Activated T-helper 2 cell treated with anti-CD3 and anti-CD28 coated beads, Interferon-gamma antibody, Interleukin-2, Interleukin-4, amounts not matched to agents 10 μg/mL and 5 μg/mL and 100 μg/mL, durations not matched to agents 14 hours and 24 hours and 36 hours (primary cell): ENCODE results near the gene GRID1. TPM values are rescaled to one million over a fixed set of nuclear protein-coding genes. Genes with fewer than 3 reads are reported as not detected.

Experiments
- DNase-seq: peaks from one replicate; pipeline ENCODE4 v3.0.0; 2021; ENCODE audit warnings: low spot score
- H3K27ac Mint-ChIP-seq: one replicate; pipeline ENCODE4 v1.8.0; 2021; ENCODE audit warnings: mixed read lengths
- H3K27me3 Mint-ChIP-seq: one replicate; pipeline ENCODE4 v1.8.0; 2021; ENCODE audit warnings: low read depth, mixed read lengths
- H3K36me3 Mint-ChIP-seq: one replicate; pipeline ENCODE4 v1.8.0; 2021; ENCODE audit warnings: low read depth, mixed read lengths
- H3K4me1 Mint-ChIP-seq: one replicate; pipeline ENCODE4 v1.8.0; 2021; ENCODE audit warnings: low read depth, mixed read lengths
- H3K4me3 Mint-ChIP-seq: one replicate; pipeline ENCODE4 v1.8.0; 2021; ENCODE audit warnings: low read depth, mild to moderate bottlenecking, moderate library complexity, mixed read lengths
- H3K9me3 Mint-ChIP-seq: one replicate; pipeline ENCODE4 v1.8.0; 2021; ENCODE audit warnings: mixed read lengths
- intact Hi-C: fragments of 100-400 bp; cut with micrococcal nuclease; formaldehyde crosslinking; loops from one replicate; pipeline ENCODE4 v1.15.1; 2023
- total RNA-seq: library from RNA; stranded (reverse); gene quantifications from 2 replicates; pipeline ENCODE4 v1.2.3, GENCODE V29; 2022

The GRID1 gene
- total RNA-seq, 1 donor from 2014 or later = not detected

- H3K4me1 Mint-ChIP-seq = no peaks in the 10 kb centered on the region
- no peak overlapping the region for H3K4me3 Mint-ChIP-seq
- H3K27ac Mint-ChIP-seq = no peak overlapping the region
- H3K27me3 Mint-ChIP-seq = no peaks in the 10 kb centered on the region
- H3K9me3 Mint-ChIP-seq = no peaks in the 10 kb centered on the region
- no peak for DNase-seq
- intact Hi-C loops = no loop called here
- no peaks in the 10 kb centered on the region for H3K36me3 Mint-ChIP-seq
These were observed 715.7 kb downstream of the GRID1 start for GRCh38 chr10:85650791-85651496.

- Mint-ChIP-seq H3K27me3 (no peaks in the 10 kb centered on the region), H3K27ac (no peak overlapping the region), H3K4me3 (no peak overlapping the region), H3K9me3 (no peaks in the 10 kb centered on the region), H3K4me1 (no peaks in the 10 kb centered on the region), H3K36me3 (no peaks in the 10 kb centered on the region)
- DNase-seq = no peak
- intact Hi-C loops = no loop called here
These were observed 717.1 kb downstream of the GRID1 start for GRCh38 chr10:85649461-85649860.

GRCh38 chr10:85648279-85648754 lies 718.3 kb downstream of the GRID1 start:
- H3K36me3 Mint-ChIP-seq = no peaks in the 10 kb centered on the region
- no peak for DNase-seq
- no peaks in the 10 kb centered on the region for H3K4me1 Mint-ChIP-seq
- H3K9me3 Mint-ChIP-seq = no peaks in the 10 kb centered on the region
- H3K27ac Mint-ChIP-seq = no peak overlapping the region
- no peaks in the 10 kb centered on the region for H3K27me3 Mint-ChIP-seq
- no peak overlapping the region for H3K4me3 Mint-ChIP-seq
- intact Hi-C loops = no loop called here

- Mint-ChIP-seq H3K4me1 (no peaks in the 10 kb centered on the region), H3K27ac (no peak overlapping the region), H3K9me3 (no peaks in the 10 kb centered on the region), H3K27me3 (no peaks in the 10 kb centered on the region), H3K4me3 (no peak overlapping the region), H3K36me3 (no peaks in the 10 kb centered on the region)
- DNase-seq = no peak
- intact Hi-C loops = no loop called here
These were observed 718.9 kb downstream of the GRID1 start for GRCh38 chr10:85647741-85648140.

- no peak for DNase-seq
- Mint-ChIP-seq H3K36me3 (no peaks in the 10 kb centered on the region), H3K27ac (no peak overlapping the region), H3K27me3 (no peaks in the 10 kb centered on the region), H3K4me1 (no peaks in the 10 kb centered on the region), H3K4me3 (no peak overlapping the region), H3K9me3 (no peaks in the 10 kb centered on the region)
- intact Hi-C loops = no loop called here
These were observed 720.5 kb downstream of the GRID1 start for GRCh38 chr10:85645926-85646711.

GRCh38 chr10:85645053-85645452 lies 721.5 kb downstream of the GRID1 start:
- intact Hi-C loops = no loop called here
- no peaks in the 10 kb centered on the region for H3K9me3 Mint-ChIP-seq

GRCh38 chr10:85643845-85644525 lies 722.6 kb downstream of the GRID1 start:
- H3K9me3 Mint-ChIP-seq = no peaks in the 10 kb centered on the region
- no peaks in the 10 kb centered on the region for H3K27me3 Mint-ChIP-seq
- no peak overlapping the region for H3K27ac Mint-ChIP-seq
- H3K4me1 Mint-ChIP-seq = no peaks in the 10 kb centered on the region
- DNase-seq = no peak
- no peak overlapping the region for H3K4me3 Mint-ChIP-seq
- no peaks in the 10 kb centered on the region for H3K36me3 Mint-ChIP-seq
- intact Hi-C loops = no loop called here

More at GRCh38 chr10:85645053-85645452, 721.5 kb downstream of the GRID1 start:
- H3K27ac Mint-ChIP-seq = no peak overlapping the region
- DNase-seq = no peak
- H3K36me3 Mint-ChIP-seq = no peaks in the 10 kb centered on the region
- H3K4me1 Mint-ChIP-seq = no peaks in the 10 kb centered on the region
- no peaks in the 10 kb centered on the region for H3K27me3 Mint-ChIP-seq
- no peak overlapping the region for H3K4me3 Mint-ChIP-seq

GRCh38 chr10:85643171-85643844 lies 723.3 kb downstream of the GRID1 start:
- no peak overlapping the region for H3K4me3 Mint-ChIP-seq
- intact Hi-C loops = no loop called here
- no peaks in the 10 kb centered on the region for H3K27me3 Mint-ChIP-seq
- no peaks in the 10 kb centered on the region for H3K9me3 Mint-ChIP-seq
- H3K36me3 Mint-ChIP-seq = no peaks in the 10 kb centered on the region
- H3K4me1 Mint-ChIP-seq = no peaks in the 10 kb centered on the region
- DNase-seq = no peak
- no peak overlapping the region for H3K27ac Mint-ChIP-seq

- no peak overlapping the region for H3K4me3 Mint-ChIP-seq
These were observed 724.0 kb downstream of the GRID1 start for GRCh38 chr10:85642421-85643170.

GRCh38 chr10:85642082-85642420 lies 724.5 kb downstream of the GRID1 start:
- no peak for DNase-seq
- no peak overlapping the region for H3K27ac Mint-ChIP-seq
- no peaks in the 10 kb centered on the region for H3K36me3 Mint-ChIP-seq
- no peaks in the 10 kb centered on the region for H3K27me3 Mint-ChIP-seq
- no peak overlapping the region for H3K4me3 Mint-ChIP-seq
- intact Hi-C loops = no loop called here
- H3K9me3 Mint-ChIP-seq = no peaks in the 10 kb centered on the region
- H3K4me1 Mint-ChIP-seq = no peaks in the 10 kb centered on the region

More at GRCh38 chr10:85642421-85643170, 724.0 kb downstream of the GRID1 start:
- no peak overlapping the region for H3K27ac Mint-ChIP-seq
- no peaks in the 10 kb centered on the region for H3K27me3 Mint-ChIP-seq
- intact Hi-C loops = no loop called here
- H3K36me3 Mint-ChIP-seq = no peaks in the 10 kb centered on the region
- H3K9me3 Mint-ChIP-seq = no peaks in the 10 kb centered on the region
- DNase-seq = no peak
- H3K4me1 Mint-ChIP-seq = no peaks in the 10 kb centered on the region

GRCh38 chr10:85641479-85642009 lies 725.1 kb downstream of the GRID1 start:
- intact Hi-C loops = no loop called here
- Mint-ChIP-seq H3K4me3 (no peak overlapping the region), H3K4me1 (no peaks in the 10 kb centered on the region), H3K9me3 (no peaks in the 10 kb centered on the region), H3K36me3 (no peaks in the 10 kb centered on the region), H3K27me3 (no peaks in the 10 kb centered on the region), H3K27ac (no peak overlapping the region)
- DNase-seq = no peak

GRCh38 chr10:85638797-85639196 lies 727.8 kb downstream of the GRID1 start:
- H3K4me1 Mint-ChIP-seq = no peaks in the 10 kb centered on the region
- no peak overlapping the region for H3K27ac Mint-ChIP-seq
- H3K27me3 Mint-ChIP-seq = no peaks in the 10 kb centered on the region
- no peak overlapping the region for H3K4me3 Mint-ChIP-seq
- H3K9me3 Mint-ChIP-seq = no peaks in the 10 kb centered on the region
- no peaks in the 10 kb centered on the region for H3K36me3 Mint-ChIP-seq
- intact Hi-C loops = no loop called here
- no peak for DNase-seq
